Skeletal muscle tissue (tissue), 4 donors: ENCODE measurements around the gene DEAF1. TPM values are rescaled to one million over a fixed set of nuclear protein-coding genes. Genes with fewer than 3 reads are reported as not detected.
"Not testable (repeated sequence)": the region's sequence is repeated elsewhere in the genome, so short reads cannot be mapped to it uniquely, and the experiment has no call there.

ENCODE experiments used
- H3K27ac ChIP-seq: one replicate; pipeline ENCODE4 v1.7.0; 2013; ENCODE audit warnings: mild to moderate bottlenecking, low read depth, low read length, inconsistent platforms
- H3K27me3 ChIP-seq, 3 donors: one replicate each; pipeline ENCODE4 v1.7.0; 2013; ENCODE audit warnings: low read length in 3 of 3; ENCODE audit not compliant: control insufficient read depth in 3 of 3, insufficient read depth in 3 of 3
- H3K36me3 ChIP-seq, 3 donors: one replicate each; pipeline ENCODE4 v1.7.0; 2013; ENCODE audit warnings: low read length in 3 of 3; ENCODE audit not compliant: control insufficient read depth in 3 of 3, insufficient read depth in 3 of 3
- H3K4me1 ChIP-seq, 3 donors: one replicate each; pipeline ENCODE4 v1.7.0; 2013; ENCODE audit warnings: low read length in 3 of 3, mild to moderate bottlenecking in 3 of 3; ENCODE audit not compliant: control insufficient read depth in 3 of 3, insufficient read depth in 3 of 3
- H3K4me3 ChIP-seq, 3 donors: one replicate each; pipeline ENCODE4 v1.7.0; 2013; ENCODE audit warnings: low read length in 3 of 3
- H3K9ac ChIP-seq, 3 donors: one replicate each; pipeline ENCODE4 v1.7.0; 2013; ENCODE audit warnings: low read length in 3 of 3, mild to moderate bottlenecking in 3 of 3, moderate library complexity in 2 of 3, low read depth in 1 of 3
- H3K9me3 ChIP-seq, 3 donors: one replicate each; pipeline ENCODE4 v1.7.0; 2013; ENCODE audit warnings: low read length in 3 of 3; ENCODE audit not compliant: control insufficient read depth in 3 of 3
- total RNA-seq: library from RNA; depleted of rRNA; stranded (reverse); fragments of >200 nt; gene quantifications from one replicate; pipeline ENCODE4 v1.2.3, GENCODE V29; 2014
- donor health status: Osteomylitis.

The DEAF1 gene
- total RNA-seq, 1 donor from 2014 or later = 17.2 TPM

- no peaks in the 10 kb centered on the region for H3K27me3 ChIP-seq
Measured at GRCh38 chr11:693415-693831, 1.6 kb downstream of the DEAF1 start.

GRCh38 chr11:692824-693414 lies 2.1 kb downstream of the DEAF1 start:
- Histone ChIP-seq H3K9ac (peak overlapping the region in 2 of 3 donors; percentile 34 to 40), H3K27ac (peak overlapping the region; percentile 19), H3K27me3 (no peaks in the 10 kb centered on the region), H3K9me3 (no peaks in the 10 kb centered on the region), H3K4me3 (peak overlapping the region in 1 of 3 donors; percentile 7), H3K36me3 (peaks cover 7 to 13% (median 9%) of the 10 kb centered on the region in 3 donors), H3K4me1 (peaks cover 29 to 32% (median 30%) of the 10 kb centered on the region in 3 donors)

More at GRCh38 chr11:693415-693831, 1.6 kb downstream of the DEAF1 start:
- H3K27ac ChIP-seq = peak overlapping the region; percentile 19
- no peaks in the 10 kb centered on the region for H3K9me3 ChIP-seq
- H3K4me3 ChIP-seq = peak overlapping the region; percentile 7 to 61 (median 56)
- peaks cover 31 to 37% (median 35%) of the 10 kb centered on the region in 3 donors for H3K4me1 ChIP-seq
- H3K36me3 ChIP-seq = peaks cover 5 to 9% (median 8%) of the 10 kb centered on the region in 3 donors
- peak overlapping the region; percentile 34 to 61 (median 40) for H3K9ac ChIP-seq

- Histone ChIP-seq H3K4me3 (no peak overlapping the region), H3K27me3 (no peaks in the 10 kb centered on the region), H3K4me1 (peaks cover 19 to 22% (median 21%) of the 10 kb centered on the region in 3 donors), H3K36me3 (peaks cover 10 to 21% (median 18%) of the 10 kb centered on the region in 3 donors), H3K9ac (no peak overlapping the region), H3K27ac (no peak overlapping the region), H3K9me3 (no peaks in the 10 kb centered on the region)
Measured at GRCh38 chr11:691710-692590, 3.1 kb downstream of the DEAF1 start.

- Histone ChIP-seq H3K9ac (no peak overlapping the region), H3K36me3 (peaks cover 18 to 29% (median 27%) of the 10 kb centered on the region in 3 donors), H3K27ac (no peak overlapping the region), H3K9me3 (no peaks in the 10 kb centered on the region), H3K27me3 (no peaks in the 10 kb centered on the region), H3K4me1 (peaks cover 12 to 14% (median 13%) of the 10 kb centered on the region in 3 donors), H3K4me3 (no peak overlapping the region)
Measured at GRCh38 chr11:690738-691633, 4.0 kb downstream of the DEAF1 start.

GRCh38 chr11:690244-690643 lies 4.8 kb downstream of the DEAF1 start:
- H3K9ac ChIP-seq, H3K4me3 ChIP-seq, H3K9me3 ChIP-seq, H3K27me3 ChIP-seq, H3K27ac ChIP-seq: not testable (repeated sequence)
- H3K36me3 ChIP-seq = peaks cover 18 to 29% (median 27%) of the 10 kb centered on the region in 3 donors
- peaks cover 12 to 14% (median 13%) of the 10 kb centered on the region in 3 donors for H3K4me1 ChIP-seq

GRCh38 chr11:689625-690024 lies 5.4 kb downstream of the DEAF1 start:
- Histone ChIP-seq H3K9ac (no peak overlapping the region), H3K27me3 (no peaks in the 10 kb centered on the region), H3K4me1 (peaks cover 12 to 14% (median 13%) of the 10 kb centered on the region in 3 donors), H3K9me3 (no peaks in the 10 kb centered on the region), H3K36me3 (peaks cover 20 to 31% (median 29%) of the 10 kb centered on the region in 3 donors), H3K4me3 (no peak overlapping the region), H3K27ac (no peak overlapping the region)

GRCh38 chr11:688681-689080 lies 6.3 kb downstream of the DEAF1 start:
- H3K4me1 ChIP-seq = peaks cover 4 to 7% (median 7%) of the 10 kb centered on the region in 3 donors
- no peak overlapping the region for H3K4me3 ChIP-seq
- peaks cover 25 to 36% (median 35%) of the 10 kb centered on the region in 3 donors for H3K36me3 ChIP-seq
- H3K9ac ChIP-seq = no peak overlapping the region
- no peaks in the 10 kb centered on the region for H3K27me3 ChIP-seq
- no peak overlapping the region for H3K27ac ChIP-seq
- H3K9me3 ChIP-seq = no peaks in the 10 kb centered on the region

- Histone ChIP-seq H3K27me3 (no peaks in the 10 kb centered on the region), H3K9me3 (no peaks in the 10 kb centered on the region), H3K36me3 (peaks cover 28 to 43% (median 42%) of the 10 kb centered on the region in 3 donors), H3K4me1 (no peaks in the 10 kb centered on the region), H3K27ac (no peak overlapping the region), H3K4me3 (no peak overlapping the region), H3K9ac (no peak overlapping the region)
Measured at GRCh38 chr11:687751-688150, 7.3 kb downstream of the DEAF1 start.

- Histone ChIP-seq H3K9ac (no peak overlapping the region), H3K4me3 (no peak overlapping the region), H3K27ac (no peak overlapping the region), H3K36me3 (peaks cover 34 to 53% (median 53%) of the 10 kb centered on the region in 3 donors), H3K9me3 (no peaks in the 10 kb centered on the region), H3K4me1 (no peaks in the 10 kb centered on the region), H3K27me3 (no peaks in the 10 kb centered on the region)
Measured at GRCh38 chr11:686451-687243, 8.4 kb downstream of the DEAF1 start.
